Mesenchymal stem cell (in vitro differentiated cells and primary cell): ENCODE measurements around the gene SNAI3.

Experiments
- DNase-seq: peaks from one replicate; pipeline ENCODE4 v3.0.0-alpha.2; 2013
- H2AFZ ChIP-seq: one replicate; pipeline ENCODE4 v1.6.1; 2013; ENCODE audit warnings: low read depth, mild to moderate bottlenecking, control low read depth, inconsistent platforms, low read length, moderate library complexity
- H2AK5ac ChIP-seq: 2 replicates; pipeline ENCODE4 v1.6.1; 2013; ENCODE audit warnings: low read length, moderate library complexity, mild to moderate bottlenecking, inconsistent platforms; ENCODE audit not compliant: severe bottlenecking
- H2BK120ac ChIP-seq: one replicate; pipeline ENCODE4 v1.6.1; 2013; ENCODE audit warnings: low read depth, mild to moderate bottlenecking, inconsistent platforms, low read length, moderate library complexity
- H2BK12ac ChIP-seq, 2 experiments: one replicate each; pipeline ENCODE4 v1.6.1; 2013; ENCODE audit warnings: inconsistent platforms in 2 of 2, low read length in 2 of 2, mild to moderate bottlenecking in 2 of 2, moderate library complexity in 2 of 2, control low read depth in 1 of 2
- H2BK15ac ChIP-seq: one replicate; pipeline ENCODE4 v1.6.1; 2013; ENCODE audit warnings: mild to moderate bottlenecking, low read depth, inconsistent platforms; ENCODE audit not compliant: poor library complexity, severe bottlenecking
- H2BK5ac ChIP-seq: 2 replicates; pipeline ENCODE4 v1.6.1; 2013; ENCODE audit warnings: low read depth, mild to moderate bottlenecking, low read length, control low read depth, inconsistent platforms; ENCODE audit not compliant: poor library complexity, severe bottlenecking
- H3K14ac ChIP-seq, 2 experiments: one replicate each; pipeline ENCODE4 v1.6.1; 2013; ENCODE audit warnings: inconsistent platforms in 2 of 2, low read length in 2 of 2, control low read depth in 1 of 2, mild to moderate bottlenecking in 1 of 2, moderate library complexity in 1 of 2
- H3K18ac ChIP-seq, 2 experiments: one replicate each; pipeline ENCODE4 v1.6.1; 2013; ENCODE audit warnings: inconsistent platforms in 2 of 2, low read length in 2 of 2, control low read depth in 1 of 2, low read depth in 1 of 2, mild to moderate bottlenecking in 1 of 2
- H3K23ac ChIP-seq, 2 experiments: one replicate each; pipeline ENCODE4 v1.6.1; 2013; ENCODE audit warnings: inconsistent platforms in 2 of 2, low read length in 2 of 2, mild to moderate bottlenecking in 2 of 2, moderate library complexity in 2 of 2, control low read depth in 1 of 2
- H3K27ac ChIP-seq: 2 replicates; pipeline ENCODE4 v1.5.1; 2013; ENCODE audit warnings: mild to moderate bottlenecking, moderate library complexity, low read length, control low read depth, inconsistent platforms; ENCODE audit not compliant: poor library complexity, severe bottlenecking
- H3K27me3 ChIP-seq, 2 experiments: 2 replicates each; pipeline versions ENCODE4 v1.6.1 to v1.7.0; 2013; ENCODE audit warnings: low read length in 2 of 2, mild to moderate bottlenecking in 2 of 2, moderate library complexity in 2 of 2, control low read depth in 1 of 2, inconsistent platforms in 1 of 2; ENCODE audit not compliant: control insufficient read depth in 1 of 2, insufficient read depth in 1 of 2
- H3K36me3 ChIP-seq, 2 experiments: 2 replicates each; pipeline versions ENCODE4 v1.6.1 to v1.7.0; 2013; ENCODE audit warnings: low read length in 2 of 2, control low read depth in 1 of 2, inconsistent platforms in 1 of 2, low read depth in 1 of 2, mild to moderate bottlenecking in 1 of 2; ENCODE audit not compliant: insufficient read depth in 2 of 2, control insufficient read depth in 1 of 2
- H3K4ac ChIP-seq, 2 experiments: one replicate each; pipeline ENCODE4 v1.6.1; 2013; ENCODE audit warnings: inconsistent platforms in 2 of 2, low read length in 2 of 2, mild to moderate bottlenecking in 2 of 2, moderate library complexity in 2 of 2, control low read depth in 1 of 2, low read depth in 1 of 2
- H3K4me1 ChIP-seq: 2 replicates; pipeline ENCODE4 v1.6.1; 2013; ENCODE audit warnings: low read depth, low read length, control low read depth; ENCODE audit not compliant: control insufficient read depth, insufficient read depth
- H3K4me2 ChIP-seq: 2 replicates; pipeline ENCODE4 v1.6.1; 2013; ENCODE audit warnings: low read length, mild to moderate bottlenecking, inconsistent platforms; ENCODE audit not compliant: poor library complexity, severe bottlenecking
- H3K4me3 ChIP-seq, 2 experiments: 2 replicates each; pipeline versions ENCODE4 v1.5.1 to v1.7.0; 2013; ENCODE audit warnings: low read length in 2 of 2, mild to moderate bottlenecking in 2 of 2, control low read depth in 1 of 2, low read depth in 1 of 2; ENCODE audit not compliant: insufficient read depth in 1 of 2
- H3K79me1 ChIP-seq: replicated peaks from 2 replicates; pipeline ENCODE4 v1.6.1; 2013; ENCODE audit warnings: mild to moderate bottlenecking, control low read depth, low read length, inconsistent platforms; ENCODE audit not compliant: poor library complexity, severe bottlenecking
- H3K9ac ChIP-seq: 2 replicates; pipeline ENCODE4 v1.7.0; 2013; ENCODE audit warnings: mild to moderate bottlenecking, low read length, moderate library complexity
- H3K9me3 ChIP-seq: 2 replicates; pipeline ENCODE4 v1.7.0; 2013; ENCODE audit warnings: mild to moderate bottlenecking, low read length; ENCODE audit not compliant: control insufficient read depth
- H4K8ac ChIP-seq: one replicate; pipeline ENCODE4 v1.6.1; 2013; ENCODE audit warnings: inconsistent platforms, mild to moderate bottlenecking, low read length, moderate library complexity
- H4K91ac ChIP-seq: one replicate; pipeline ENCODE4 v1.6.1; 2013; ENCODE audit warnings: mild to moderate bottlenecking, low read length, inconsistent platforms
- WGBS: methylation state at CpG from one replicate; pipeline ENCODE4 v1.1.7; 2013; ENCODE audit warnings: mixed read lengths; 5-methylcytosine and 5-hydroxymethylcytosine counted together

SNAI3 gene

GRCh38 chr16:88665570-88665969 is 20.7 kb downstream of the SNAI3 start:
- H3K23ac ChIP-seq: no peak overlapping the region
- H3K79me1 ChIP-seq: peaks cover 11% of the 10 kb centered on the region
- H2BK12ac ChIP-seq: no peak overlapping the region
- H2BK120ac ChIP-seq: no peak overlapping the region
- H3K4ac ChIP-seq: no peak overlapping the region
- no peak overlapping the region for H2AK5ac ChIP-seq
- no peak overlapping the region for H2BK5ac ChIP-seq
- H3K18ac ChIP-seq: no peak overlapping the region
- H3K9me3 ChIP-seq: no peaks in the 10 kb centered on the region
- no peak overlapping the region for H3K4me2 ChIP-seq
- H4K91ac ChIP-seq: no peak overlapping the region
- 100% methylated on average over 3 of the region's 3 CpGs for whole genome bisulfite sequencing
- no peak overlapping the region for H3K4me3 ChIP-seq
- no peak for DNase-seq
- peaks cover 3 to 9% of the 10 kb centered on the region in 2 experiments for H3K36me3 ChIP-seq
- H2AFZ ChIP-seq: no peak overlapping the region
- H3K27ac ChIP-seq: no peak overlapping the region
- H3K14ac ChIP-seq: no peak overlapping the region
- no peak overlapping the region for H2BK15ac ChIP-seq
- no peaks in the 10 kb centered on the region for H3K27me3 ChIP-seq
- H3K4me1 ChIP-seq: peaks cover 12% of the 10 kb centered on the region
- no peak overlapping the region for H4K8ac ChIP-seq
- H3K9ac ChIP-seq: no peak overlapping the region

- Histone ChIP-seq H3K9ac (no peak overlapping the region), H3K79me1 (peaks cover 11% of the 10 kb centered on the region), H3K4me1 (peaks cover 12% of the 10 kb centered on the region), H2BK5ac (no peak overlapping the region), H2BK120ac (no peak overlapping the region), H3K4ac (no peak overlapping the region), H3K4me3 (no peak overlapping the region), H3K14ac (no peak overlapping the region), H2BK15ac (no peak overlapping the region), H4K8ac (no peak overlapping the region), H3K4me2 (no peak overlapping the region), H3K36me3 (peaks cover 3 to 10% of the 10 kb centered on the region in 2 experiments), H3K27ac (no peak overlapping the region), H3K18ac (no peak overlapping the region), H2AK5ac (no peak overlapping the region), H2BK12ac (no peak overlapping the region), H3K23ac (no peak overlapping the region), H4K91ac (no peak overlapping the region), H3K27me3 (no peaks in the 10 kb centered on the region), H2AFZ (no peak overlapping the region), H3K9me3 (no peaks in the 10 kb centered on the region)
- no peak for DNase-seq
- 92% methylated on average over 4 of the region's 4 CpGs for WGBS
These were observed 21.2 kb downstream of the SNAI3 start for GRCh38 chr16:88665148-88665547.

- Histone ChIP-seq H3K14ac (peak within 1 kb of the TSS in 1 of 2 experiments; percentile 100), H2BK120ac (peak within 1 kb of the TSS; percentile 90), H2BK5ac (no peak within 1 kb of the TSS), H3K23ac (peak within 1 kb of the TSS; percentile 51 to 92), H3K4me3 (peak within 1 kb of the TSS; percentile 92 to 97), H2BK12ac (peak within 1 kb of the TSS in 1 of 2 experiments; percentile 91), H4K91ac (peak within 1 kb of the TSS; percentile 93), H3K4ac (peak within 1 kb of the TSS; percentile 94 to 99), H3K18ac (peak within 1 kb of the TSS; percentile 95 to 97), H3K79me1 (peaks cover 24% of the 10 kb centered on the region), H2BK15ac (peak within 1 kb of the TSS; percentile 97), H3K9me3 (no peaks in the 10 kb centered on the region), H3K27ac (no peak within 1 kb of the TSS), H2AK5ac (no peak within 1 kb of the TSS), H3K27me3 (no peaks in the 10 kb centered on the region), H4K8ac (peak within 1 kb of the TSS; percentile 94), H3K4me2 (peak within 1 kb of the TSS; percentile 81), H2AFZ (peak within 1 kb of the TSS; percentile 91), H3K9ac (peak within 1 kb of the TSS; percentile 92), H3K4me1 (peaks cover 15% of the 10 kb centered on the region), H3K36me3 (peaks cover 17 to 22% of the 10 kb centered on the region in 2 experiments)
- peak; percentile 99 for DNase-seq
- WGBS: under 1% methylated on average over 73 of the region's 88 CpGs
These were observed 23.3 kb downstream of the SNAI3 start, which contains the start of gene MVD for GRCh38 chr16:88662843-88663606. Gene MVD, minus strand, starts transcription at chr16:88663091. Its CDS starts 11 bp downstream, at chr16:88663080.

GRCh38 chr16:88662222-88662842 is 24.0 kb downstream of the SNAI3 start:
- Histone ChIP-seq H2BK15ac (peak overlapping the region; percentile 60), H3K23ac (peak overlapping the region; percentile 42 to 78), H4K91ac (peak overlapping the region; percentile 83), H3K79me1 (peaks cover 30% of the 10 kb centered on the region), H3K18ac (peak overlapping the region; percentile 83 to 87), H3K9ac (peak overlapping the region; percentile 92), H2AK5ac (no peak overlapping the region), H3K9me3 (no peaks in the 10 kb centered on the region), H3K4ac (peak overlapping the region; percentile 76 to 82), H3K14ac (peak overlapping the region in 1 of 2 experiments; percentile 86), H3K36me3 (peaks cover 23 to 29% of the 10 kb centered on the region in 2 experiments), H2BK12ac (peak overlapping the region in 1 of 2 experiments; percentile 57), H3K27me3 (no peaks in the 10 kb centered on the region), H3K4me3 (peak overlapping the region; percentile 92 to 95), H3K4me2 (peak overlapping the region; percentile 81), H2BK5ac (no peak overlapping the region), H3K4me1 (peaks cover 14% of the 10 kb centered on the region), H3K27ac (no peak overlapping the region), H2BK120ac (peak overlapping the region; percentile 90), H4K8ac (peak overlapping the region; percentile 83), H2AFZ (peak overlapping the region; percentile 56)
- DNase-seq: peak; percentile 22
- WGBS: 3% methylated on average over 48 of the region's 49 CpGs
